HFF-Myc (cell line): Measurements from ENCODE around the gene CPE.
"Not testable (repeated sequence)": the region's sequence is repeated elsewhere in the genome, so short reads cannot be mapped to it uniquely, and the experiment has no call there.

Source experiments
- DNase-seq: peaks from one replicate; pipeline ENCODE4 v3.0.0-alpha.2; 2011; ENCODE audit warnings: low read depth; ENCODE audit errors: extremely low read depth
- H3K4me3 ChIP-seq: replicated peaks from 2 replicates; pipeline ENCODE4 v1.5.1; 2011; ENCODE audit warnings: low read depth, mild to moderate bottlenecking, control low read depth, low read length
- CTCF ChIP-seq: IDR thresholded peaks from 2 replicates; pipeline ENCODE4 v1.5.1; 2012; ENCODE audit warnings: mild to moderate bottlenecking, low read depth, low read length, control low read depth; ENCODE audit errors: missing control alignments

CPE gene

DNA sequence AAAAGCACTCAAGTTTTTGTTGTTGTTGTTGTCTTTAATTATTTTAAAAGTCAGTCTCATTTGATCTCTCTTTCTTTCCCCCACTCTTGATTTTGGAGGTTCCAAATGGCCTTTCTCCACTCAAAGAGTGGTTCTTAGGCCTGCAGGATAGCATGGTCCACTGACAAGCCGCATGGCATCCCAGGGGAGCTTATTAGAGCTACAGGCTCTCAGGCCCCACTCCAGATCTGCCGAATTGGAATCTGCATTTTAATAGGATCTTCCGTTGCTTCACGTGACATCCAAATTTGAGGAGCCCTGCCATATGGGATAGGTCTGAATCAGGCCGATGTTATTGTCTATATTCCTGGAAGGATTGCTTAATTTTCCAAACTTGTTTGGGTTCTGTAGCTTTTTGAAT lies 72.1 kb downstream of the CPE start:
- no peak for TF ChIP-seq CTCF
- no peak overlapping the region for H3K4me3 ChIP-seq
- DNase-seq = no peak

- not testable (repeated sequence) for H3K4me3 ChIP-seq, DNase-seq
Observed at GRCh38 chr4:165453140-165453539, 74.3 kb downstream of the CPE start.

- DNase-seq = no peak
- no peak overlapping the region for H3K4me3 ChIP-seq
- no peak for TF ChIP-seq CTCF
Observed at GRCh38 chr4:165454426-165454825, 75.6 kb downstream of the CPE start.

DNA sequence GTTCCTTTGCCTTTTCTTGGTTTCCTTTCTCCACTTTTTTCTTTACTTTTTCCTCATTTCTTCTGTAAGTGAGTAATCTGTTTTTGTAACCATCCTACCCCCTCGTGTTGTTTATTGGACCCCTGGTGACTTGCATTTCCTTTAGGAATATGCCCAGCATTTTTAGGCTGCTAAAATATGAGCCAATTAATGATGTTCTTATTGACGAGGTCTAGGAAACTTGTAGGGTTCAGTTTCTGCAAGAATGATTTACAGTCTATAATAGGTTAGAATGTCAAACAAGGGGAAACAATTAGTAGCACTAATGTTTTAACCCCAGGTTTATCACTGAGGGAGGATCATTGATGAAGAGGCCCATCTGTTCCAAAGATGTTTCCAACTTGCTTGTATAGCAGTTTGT lies 79.0 kb downstream of the CPE start:
- DNase-seq = no peak
- TF ChIP-seq CTCF = no peak
- H3K4me3 ChIP-seq = no peak overlapping the region

GRCh38 chr4:165458471-165458870 lies 79.7 kb downstream of the CPE start:
- TF ChIP-seq CTCF = no peak
- no peak for DNase-seq
- H3K4me3 ChIP-seq = no peak overlapping the region

DNA sequence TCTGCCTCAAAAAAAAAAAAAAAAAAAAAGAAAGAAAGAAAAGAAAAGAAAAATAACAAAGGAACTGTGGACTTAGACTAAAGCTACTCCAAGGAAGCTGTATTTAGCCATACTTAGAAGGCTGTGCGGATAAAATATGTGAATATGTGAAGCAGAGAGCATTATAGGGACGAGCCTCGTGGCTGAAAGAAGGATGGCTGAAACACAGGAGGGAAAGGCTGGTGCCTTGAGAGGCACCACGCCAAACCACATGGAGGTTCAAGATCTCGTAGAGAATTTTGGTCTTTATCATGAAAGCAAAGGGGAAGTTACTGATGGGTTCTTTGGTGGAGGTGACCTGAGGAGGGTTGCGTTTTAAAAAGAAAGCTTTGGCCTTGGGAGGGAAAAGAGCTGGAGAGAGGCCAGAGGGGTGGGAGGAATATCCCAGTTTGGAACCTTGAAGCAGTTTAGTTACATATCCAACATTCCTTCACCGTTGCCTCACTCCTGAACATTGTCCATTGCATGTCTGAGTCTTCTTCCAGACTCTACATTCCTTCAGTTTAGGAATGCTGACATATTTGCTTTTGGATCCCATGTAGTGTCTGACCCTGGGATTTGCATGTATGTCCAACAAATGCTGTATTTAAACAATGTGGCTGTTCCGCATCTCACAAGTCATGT lies 82.5 kb downstream of the CPE start:
- DNase-seq = no peak
- TF ChIP-seq CTCF = no peak
- no peak overlapping the region for H3K4me3 ChIP-seq

GRCh38 chr4:165462009-165462408 lies 83.2 kb downstream of the CPE start:
- H3K4me3 ChIP-seq = no peak overlapping the region
- no peak for TF ChIP-seq CTCF
- no peak for DNase-seq
